ENCODE results near the gene CDK10. TPM values are rescaled to one million over a fixed set of nuclear protein-coding genes. Genes with fewer than 3 reads are reported as not detected.
A peak's percentile ranks its signal among the peaks of the same experiment; 100 is the strongest.

The CDK10 gene
- total and polyA plus RNA-seq, 9 of the 15 experiments (the other 6 are each of a cell fraction or from before 2014, with no cell fraction given) = 2.0 to 85.1 (median 40.1) TPM

DNA sequence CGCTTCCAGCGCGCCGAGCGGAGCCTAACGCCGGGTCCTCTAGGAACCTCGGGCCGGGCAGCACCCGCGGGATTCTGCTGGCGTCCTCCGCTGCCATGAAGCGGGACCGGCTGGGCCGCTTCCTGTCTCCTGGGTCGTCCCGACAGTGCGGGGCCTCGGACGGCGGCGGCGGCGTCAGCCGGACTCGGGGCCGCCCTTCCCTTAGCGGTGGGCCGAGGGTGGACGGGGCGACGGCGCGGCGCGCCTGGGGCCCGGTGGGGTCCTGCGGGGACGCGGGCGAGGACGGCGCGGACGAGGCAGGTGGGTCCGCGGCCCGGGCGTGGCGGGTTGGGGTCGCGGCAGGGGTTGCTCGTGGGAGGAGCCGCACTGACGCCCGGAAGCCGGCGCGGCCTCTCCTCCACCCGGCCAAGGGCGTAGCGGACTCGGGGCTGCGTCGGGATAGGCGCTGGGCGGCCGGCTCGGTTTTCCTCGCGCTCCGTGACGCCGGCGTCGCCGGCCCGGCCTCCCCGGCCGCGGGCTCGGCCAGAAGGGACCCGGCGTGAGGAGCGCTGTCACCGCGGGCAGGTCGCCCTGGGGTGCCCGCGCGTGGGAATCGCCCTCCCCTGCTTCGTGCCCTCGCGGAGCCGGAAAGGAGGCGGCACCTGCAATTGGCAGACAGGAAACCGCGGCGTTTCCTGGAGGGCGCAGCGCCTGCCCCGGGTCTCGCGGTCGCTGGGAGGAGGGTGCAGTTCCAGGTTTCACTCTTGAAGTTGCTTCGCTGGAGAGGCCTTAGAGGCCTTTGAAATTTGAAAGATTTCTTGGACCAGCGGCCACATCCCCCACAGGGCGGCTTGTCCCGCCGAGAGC lies 35.3 kb downstream of the CDK10 start (continued):
- TF ChIP-seq, protein P1, sequence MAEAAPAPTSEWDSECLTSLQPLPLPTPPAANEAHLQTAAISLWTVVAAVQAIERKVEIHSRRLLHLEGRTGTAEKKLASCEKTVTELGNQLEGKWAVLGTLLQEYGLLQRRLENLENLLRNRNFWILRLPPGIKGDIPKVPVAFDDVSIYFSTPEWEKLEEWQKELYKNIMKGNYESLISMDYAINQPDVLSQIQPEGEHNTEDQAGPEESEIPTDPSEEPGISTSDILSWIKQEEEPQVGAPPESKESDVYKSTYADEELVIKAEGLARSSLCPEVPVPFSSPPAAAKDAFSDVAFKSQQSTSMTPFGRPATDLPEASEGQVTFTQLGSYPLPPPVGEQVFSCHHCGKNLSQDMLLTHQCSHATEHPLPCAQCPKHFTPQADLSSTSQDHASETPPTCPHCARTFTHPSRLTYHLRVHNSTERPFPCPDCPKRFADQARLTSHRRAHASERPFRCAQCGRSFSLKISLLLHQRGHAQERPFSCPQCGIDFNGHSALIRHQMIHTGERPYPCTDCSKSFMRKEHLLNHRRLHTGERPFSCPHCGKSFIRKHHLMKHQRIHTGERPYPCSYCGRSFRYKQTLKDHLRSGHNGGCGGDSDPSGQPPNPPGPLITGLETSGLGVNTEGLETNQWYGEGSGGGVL (CRISPR knock-in tag; IDR thresholded peaks at IDR 0.05) = no peak
- TF ChIP-seq NR2C2 (CRISPR knock-in tag; IDR thresholded peaks at IDR 0.05) (no peak), NR2C2 (tag; IDR thresholded peaks at IDR 0.05) (peak; percentile 51; the same call in 1 of the 2 replicates), SMAD4 (CRISPR knock-in tag; conservative IDR thresholded peaks at IDR 0.05) (0 out of 2 replicates have a peak, but pooled peaks have one; percentile 11), ZNF165 (CRISPR knock-in tag; IDR thresholded peaks at IDR 0.05; ENCODE audit: borderline replicate concordance) (no peak), ZSCAN32 (CRISPR knock-in tag; IDR thresholded peaks at IDR 0.05) (no peak), KHSRP (IDR thresholded peaks at IDR 0.05) (no peak), KDM1A (IDR thresholded peaks at IDR 0.05) (no peak), ZFX (CRISPR knock-in tag; IDR thresholded peaks at IDR 0.05) (no peak), TAF1 (IDR thresholded peaks at IDR 0.05; ENCODE audit: control insufficient read depth, extremely low read depth, insufficient read depth, low read length, severe bottlenecking) (no peak), ELF2 (CRISPR knock-in tag; IDR thresholded peaks at IDR 0.05) (no peak), ZNF431 (CRISPR knock-in tag; IDR thresholded peaks at IDR 0.05) (no peak), ZNF239 (CRISPR knock-in tag; IDR thresholded peaks at IDR 0.05) (no peak), KAT2B (IDR thresholded peaks at IDR 0.05; ENCODE audit: low read depth, low read length) (no peak), KLF10 (CRISPR knock-in tag; IDR thresholded peaks at IDR 0.05) (no peak), FIP1L1 (IDR thresholded peaks at IDR 0.05; ENCODE audit: low read depth, low read length, poor library complexity, severe bottlenecking) (peak; percentile 31), ZNF77 (CRISPR knock-in tag; IDR thresholded peaks at IDR 0.05) (no peak), RAD51 (IDR thresholded peaks at IDR 0.05; ENCODE audit: borderline replicate concordance, low read depth) (no peak), MCM3 (IDR thresholded peaks at IDR 0.05) (no peak), ZZZ3 (IDR thresholded peaks at IDR 0.05) (no peak), MCM7 (IDR thresholded peaks at IDR 0.05) (no peak)
- TF ChIP-seq, protein P2, sequence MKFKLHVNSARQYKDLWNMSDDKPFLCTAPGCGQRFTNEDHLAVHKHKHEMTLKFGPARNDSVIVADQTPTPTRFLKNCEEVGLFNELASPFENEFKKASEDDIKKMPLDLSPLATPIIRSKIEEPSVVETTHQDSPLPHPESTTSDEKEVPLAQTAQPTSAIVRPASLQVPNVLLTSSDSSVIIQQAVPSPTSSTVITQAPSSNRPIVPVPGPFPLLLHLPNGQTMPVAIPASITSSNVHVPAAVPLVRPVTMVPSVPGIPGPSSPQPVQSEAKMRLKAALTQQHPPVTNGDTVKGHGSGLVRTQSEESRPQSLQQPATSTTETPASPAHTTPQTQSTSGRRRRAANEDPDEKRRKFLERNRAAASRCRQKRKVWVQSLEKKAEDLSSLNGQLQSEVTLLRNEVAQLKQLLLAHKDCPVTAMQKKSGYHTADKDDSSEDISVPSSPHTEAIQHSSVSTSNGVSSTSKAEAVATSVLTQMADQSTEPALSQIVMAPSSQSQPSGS (CRISPR knock-in tag; IDR thresholded peaks at IDR 0.05) = no peak
- TF ChIP-seq, protein P3, sequence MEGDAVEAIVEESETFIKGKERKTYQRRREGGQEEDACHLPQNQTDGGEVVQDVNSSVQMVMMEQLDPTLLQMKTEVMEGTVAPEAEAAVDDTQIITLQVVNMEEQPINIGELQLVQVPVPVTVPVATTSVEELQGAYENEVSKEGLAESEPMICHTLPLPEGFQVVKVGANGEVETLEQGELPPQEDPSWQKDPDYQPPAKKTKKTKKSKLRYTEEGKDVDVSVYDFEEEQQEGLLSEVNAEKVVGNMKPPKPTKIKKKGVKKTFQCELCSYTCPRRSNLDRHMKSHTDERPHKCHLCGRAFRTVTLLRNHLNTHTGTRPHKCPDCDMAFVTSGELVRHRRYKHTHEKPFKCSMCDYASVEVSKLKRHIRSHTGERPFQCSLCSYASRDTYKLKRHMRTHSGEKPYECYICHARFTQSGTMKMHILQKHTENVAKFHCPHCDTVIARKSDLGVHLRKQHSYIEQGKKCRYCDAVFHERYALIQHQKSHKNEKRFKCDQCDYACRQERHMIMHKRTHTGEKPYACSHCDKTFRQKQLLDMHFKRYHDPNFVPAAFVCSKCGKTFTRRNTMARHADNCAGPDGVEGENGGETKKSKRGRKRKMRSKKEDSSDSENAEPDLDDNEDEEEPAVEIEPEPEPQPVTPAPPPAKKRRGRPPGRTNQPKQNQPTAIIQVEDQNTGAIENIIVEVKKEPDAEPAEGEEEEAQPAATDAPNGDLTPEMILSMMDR (IDR thresholded peaks at IDR 0.05 in 2 of 3, conservative IDR thresholded peaks at IDR 0.05 in 1 of 3; ENCODE audit: insufficient read depth in 2 of 3, low read depth in 1 of 3, low read length in 3 of 3) = no peak
- TF ChIP-seq, protein P4, sequence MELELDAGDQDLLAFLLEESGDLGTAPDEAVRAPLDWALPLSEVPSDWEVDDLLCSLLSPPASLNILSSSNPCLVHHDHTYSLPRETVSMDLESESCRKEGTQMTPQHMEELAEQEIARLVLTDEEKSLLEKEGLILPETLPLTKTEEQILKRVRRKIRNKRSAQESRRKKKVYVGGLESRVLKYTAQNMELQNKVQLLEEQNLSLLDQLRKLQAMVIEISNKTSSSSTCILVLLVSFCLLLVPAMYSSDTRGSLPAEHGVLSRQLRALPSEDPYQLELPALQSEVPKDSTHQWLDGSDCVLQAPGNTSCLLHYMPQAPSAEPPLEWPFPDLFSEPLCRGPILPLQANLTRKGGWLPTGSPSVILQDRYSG (tag; conservative IDR thresholded peaks at IDR 0.05; ENCODE audit: low read depth) = no peak
